Vagina (tissue), 2 donors: ENCODE results near the gene GSTM4.
"Not testable (repeated sequence)": the region's sequence is repeated elsewhere in the genome, so short reads cannot be mapped to it uniquely, and the experiment has no call there.

ENCODE experiments used
- CTCF ChIP-seq, 3 experiments: fragments of 450-650 bp in 2 of 3; fragments of 200-600 bp in 1 of 3; sonication (generic) in 1 of 3; IDR thresholded peaks; one replicate each; pipeline ENCODE4 v1.5.1; 2017 to 2019; ENCODE audit warnings: antibody characterized with exemption in 3 of 3, mild to moderate bottlenecking in 2 of 3, moderate library complexity in 2 of 3
- POLR2A ChIP-seq, 2 donors: fragments of 450-650 bp; IDR thresholded peaks; one replicate each; pipeline ENCODE4 v1.6.1; 2017; ENCODE audit warnings: antibody characterized with exemption in 2 of 2, mild to moderate bottlenecking in 2 of 2, moderate library complexity in 2 of 2
- POLR2AphosphoS5 ChIP-seq, 2 donors: sonication (generic); formaldehyde crosslinking; IDR thresholded peaks; one replicate each; pipeline ENCODE4 v1.9.0; 2017; ENCODE audit warnings: antibody characterized with exemption in 2 of 2, mild to moderate bottlenecking in 2 of 2, low read depth in 1 of 2; ENCODE audit not compliant: insufficient read depth in 1 of 2

DNA sequence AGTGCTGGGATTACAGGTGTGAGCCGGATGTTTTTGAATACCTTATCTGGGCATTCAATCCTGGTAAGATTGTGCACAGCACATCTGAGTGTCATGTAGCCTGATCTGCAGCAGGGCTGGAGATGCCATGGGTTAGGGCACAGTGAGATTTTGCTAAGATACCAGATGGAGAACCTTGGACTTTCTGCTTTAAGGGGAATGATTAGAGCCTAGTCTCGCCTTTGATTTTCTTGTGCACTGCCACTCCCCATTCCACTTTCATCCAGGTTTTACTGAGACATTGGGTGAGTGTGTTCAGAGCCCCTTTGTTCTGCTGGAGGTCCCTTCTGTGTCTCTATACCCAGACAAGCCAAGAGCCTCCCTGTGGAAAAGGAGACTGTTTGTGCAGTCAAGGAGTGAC, 18.0 kb downstream of the GSTM4 start:
- TF ChIP-seq CTCF (IDR thresholded peaks at IDR 0.05); POLR2A (IDR thresholded peaks at IDR 0.05); POLR2AphosphoS5 (IDR thresholded peaks at IDR 0.05; ENCODE audit: insufficient read depth in 1 of 2, low read depth in 1 of 2): not testable (repeated sequence)
